Lower leg skin (tissue), 4 donors: ENCODE results near the gene WBP2NL. TPM values are rescaled to one million over a fixed set of nuclear protein-coding genes. Genes with fewer than 3 reads are reported as not detected.

Experiments used
- DNase-seq, 2 donors: peaks; one replicate each; pipeline ENCODE4 v3.0.0-alpha.2; 2019; ENCODE audit warnings: low spot score in 2 of 2
- H3K4me3 ChIP-seq: fragments of 200-600 bp; sonication (generic); 2 replicates; pipeline ENCODE4 v1.5.1; 2017; ENCODE audit warnings: mild to moderate bottlenecking, low read depth; ENCODE audit not compliant: poor library complexity, severe bottlenecking
- CTCF ChIP-seq, 3 donors: fragments of 450-650 bp; IDR thresholded peaks; one replicate each; pipeline ENCODE4 v1.5.1; 2016; ENCODE audit warnings: antibody characterized with exemption in 3 of 3, mild to moderate bottlenecking in 3 of 3, moderate library complexity in 2 of 3
- POLR2A ChIP-seq, 2 donors: fragments of 450-650 bp; IDR thresholded peaks; one replicate each; pipeline ENCODE4 v1.6.1; 2016 to 2017; ENCODE audit warnings: antibody characterized with exemption in 2 of 2, mild to moderate bottlenecking in 1 of 2, moderate library complexity in 1 of 2
- WGBS, 2 donors: methylation state at CpG; one replicate each; pipeline ENCODE4 v1.1.5; 2018; 5-methylcytosine and 5-hydroxymethylcytosine counted together
- intact Hi-C: fragments of 100-400 bp; cut with DNase I; formaldehyde crosslinking; loops from one replicate; pipeline ENCODE4 v1.15.0; 2023; ENCODE audit warnings: low total_unique reads
- total RNA-seq, 4 donors: library from RNA; depleted of rRNA; stranded (reverse); fragments of >200 nt; gene quantifications; one replicate each; pipeline ENCODE4 v1.1.0, GENCODE V29; 2016

WBP2NL gene
- total RNA-seq, 4 donors from 2014 or later = 1.4 to 2.0 (median 1.8) TPM

GRCh38 chr22:42072606-42073330 is 74.2 kb downstream of the WBP2NL start:
- TF ChIP-seq CTCF (IDR thresholded peaks at IDR 0.05) (no peak), POLR2A (IDR thresholded peaks at IDR 0.05) (no peak)
- WGBS, 2 donors = 83 to 87% methylated on average over 8 of the region's 8 CpGs
- intact Hi-C loops = no loop called here
- no peak overlapping the region for H3K4me3 ChIP-seq
- DNase-seq = peak in 1 of 2 donors; percentile 85

GRCh38 chr22:42073621-42074041 is 75.0 kb downstream of the WBP2NL start:
- intact Hi-C loops = no loop called here
- H3K4me3 ChIP-seq = no peak overlapping the region
- TF ChIP-seq POLR2A (IDR thresholded peaks at IDR 0.05) (no peak), CTCF (IDR thresholded peaks at IDR 0.05) (no peak)
- DNase-seq = peak in 1 of 2 donors; percentile 88
- 63 to 64% methylated on average over 14 of the region's 14 CpGs for WGBS, 2 donors

- TF ChIP-seq POLR2A (IDR thresholded peaks at IDR 0.05) = no peak
- no peak for TF ChIP-seq CTCF (IDR thresholded peaks at IDR 0.05)
- intact Hi-C loops = no loop called here
- 0 to 1% methylated on average over 26 to 53 of the region's 55 CpGs for WGBS, 2 donors
- H3K4me3 ChIP-seq = peak within 1 kb of the TSS; percentile 58
- peak in 1 of 2 donors; percentile 91 for DNase-seq
Measured at GRCh38 chr22:42074132-42074811, 75.7 kb downstream of the WBP2NL start, which contains the start of gene PHETA2. TSS of gene PHETA2 (plus strand) at chr22:42074248. CDS start at chr22:42077294, 3,046 bp downstream.

DNA sequence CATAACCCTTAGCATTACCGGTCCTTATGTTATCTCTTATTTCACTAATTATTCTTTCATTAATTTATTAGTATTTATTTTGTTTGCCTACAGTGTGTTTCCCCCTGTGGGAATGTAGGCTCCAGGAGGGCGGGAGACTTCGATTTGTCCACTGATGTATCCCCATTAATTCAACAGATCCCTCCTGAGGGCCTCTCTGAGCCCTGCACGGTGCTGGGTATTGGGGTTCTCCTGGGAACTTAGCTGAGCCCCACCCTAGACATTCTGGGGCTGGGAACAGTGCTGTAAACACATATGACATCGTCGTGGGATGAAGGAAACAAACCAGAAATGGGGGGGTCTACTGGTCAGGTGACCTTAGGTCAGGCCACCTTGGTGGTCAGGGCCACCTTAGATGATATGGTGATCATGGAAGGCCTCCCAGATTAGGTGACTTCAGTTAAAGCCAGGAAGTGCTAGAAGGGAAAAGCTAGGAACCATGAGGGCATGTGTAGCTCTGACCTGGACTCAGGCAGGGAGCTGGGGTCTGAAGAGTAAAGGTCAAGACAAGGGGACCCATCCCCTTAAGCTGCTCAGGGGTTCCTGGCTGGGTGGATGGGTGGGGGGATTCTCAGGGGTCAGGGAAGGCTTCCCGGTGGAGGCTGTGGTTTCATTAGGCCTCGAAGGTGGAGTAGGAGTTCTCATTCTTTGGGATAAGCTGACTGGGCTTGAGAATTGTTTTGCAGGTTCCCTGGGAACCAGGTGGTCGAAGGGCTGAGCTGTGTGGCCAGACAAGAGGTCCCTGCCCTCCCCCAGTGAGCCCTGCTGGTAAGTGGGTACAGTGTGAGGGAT is 76.5 kb downstream of the WBP2NL start:
- DNase-seq = peak in 1 of 2 donors; percentile 78
- no peak overlapping the region for H3K4me3 ChIP-seq
- intact Hi-C loops = no loop called here
- 54 to 55% methylated on average over 9 of the region's 9 CpGs for WGBS, 2 donors
- TF ChIP-seq CTCF (IDR thresholded peaks at IDR 0.05) (no peak), POLR2A (IDR thresholded peaks at IDR 0.05) (no peak)

GRCh38 chr22:42076764-42077485 is 78.3 kb downstream of the WBP2NL start:
- intact Hi-C loops = no loop called here
- WGBS, 2 donors = 89 to 92% methylated on average over 14 to 17 of the region's 20 CpGs
- DNase-seq = peak in 1 of 2 donors; percentile 76

More at GRCh38 chr22:42076764-42077485, 78.3 kb downstream of the WBP2NL start:
- no peak for TF ChIP-seq POLR2A (IDR thresholded peaks at IDR 0.05)
- no peak overlapping the region for H3K4me3 ChIP-seq
